Glomerular visceral epithelial cell (primary cell): ENCODE results near the gene PRPSAP2.
A peak's percentile ranks its signal among the peaks of the same experiment; 100 is the strongest.

Source experiments
- DNase-seq: peaks from one replicate; pipeline ENCODE4 v3.0.0-alpha.2; 2016; ENCODE audit errors: extremely low spot score

The PRPSAP2 gene

GRCh38 chr17:18961634-18962493, 103.9 kb downstream of the PRPSAP2 start:
- peak; percentile 75 for DNase-seq

GRCh38 chr17:18962494-18962815, 104.5 kb downstream of the PRPSAP2 start:
- DNase-seq = no peak

- no peak for DNase-seq
Measured at GRCh38 chr17:18963126-18964017, 105.4 kb downstream of the PRPSAP2 start.

- no peak for DNase-seq
Measured at GRCh38 chr17:18964018-18964351, 106.1 kb downstream of the PRPSAP2 start.

- DNase-seq = no peak
Measured at GRCh38 chr17:18964550-18964949, 106.6 kb downstream of the PRPSAP2 start.

- DNase-seq = no peak
Measured at GRCh38 chr17:18965530-18966236, 107.8 kb downstream of the PRPSAP2 start.

GRCh38 chr17:18966831-18967624, 109.1 kb downstream of the PRPSAP2 start:
- DNase-seq = no peak

GRCh38 chr17:18967916-18968315, 110.0 kb downstream of the PRPSAP2 start:
- no peak for DNase-seq

- DNase-seq = no peak
Measured at GRCh38 chr17:18968345-18968744, 110.4 kb downstream of the PRPSAP2 start.

- peak; percentile 35 for DNase-seq
Measured at GRCh38 chr17:18968945-18969887, 111.3 kb downstream of the PRPSAP2 start.

GRCh38 chr17:18970582-18971480, 112.9 kb downstream of the PRPSAP2 start:
- no peak for DNase-seq

- DNase-seq = no peak
Measured at GRCh38 chr17:18971801-18972200, 113.9 kb downstream of the PRPSAP2 start.

- DNase-seq = peak; percentile 44
Measured at GRCh38 chr17:18974407-18975149, 116.6 kb downstream of the PRPSAP2 start.

GRCh38 chr17:18975597-18975996, 117.7 kb downstream of the PRPSAP2 start:
- no peak for DNase-seq

GRCh38 chr17:18976201-18976600, 118.3 kb downstream of the PRPSAP2 start:
- no peak for DNase-seq

- no peak for DNase-seq
Measured at GRCh38 chr17:18977021-18977420, 119.1 kb downstream of the PRPSAP2 start.

GRCh38 chr17:18977646-18978045, 119.7 kb downstream of the PRPSAP2 start:
- DNase-seq = no peak

- DNase-seq = no peak
Measured at GRCh38 chr17:18978050-18978449, 120.1 kb downstream of the PRPSAP2 start.

GRCh38 chr17:18978655-18979054, 120.7 kb downstream of the PRPSAP2 start:
- DNase-seq = no peak
